NCI-H2196 treated with DMSO at 0.1 percent for 48 hours (cell line): ENCODE measurements around the gene ALDH1L2.

Source experiments
- DNase-seq: peaks from one replicate; lab custom pipeline; 2025; ENCODE audit not compliant: unreplicated experiment; lab: John Stamatoyannopoulos, UW

ALDH1L2 gene

DNA sequence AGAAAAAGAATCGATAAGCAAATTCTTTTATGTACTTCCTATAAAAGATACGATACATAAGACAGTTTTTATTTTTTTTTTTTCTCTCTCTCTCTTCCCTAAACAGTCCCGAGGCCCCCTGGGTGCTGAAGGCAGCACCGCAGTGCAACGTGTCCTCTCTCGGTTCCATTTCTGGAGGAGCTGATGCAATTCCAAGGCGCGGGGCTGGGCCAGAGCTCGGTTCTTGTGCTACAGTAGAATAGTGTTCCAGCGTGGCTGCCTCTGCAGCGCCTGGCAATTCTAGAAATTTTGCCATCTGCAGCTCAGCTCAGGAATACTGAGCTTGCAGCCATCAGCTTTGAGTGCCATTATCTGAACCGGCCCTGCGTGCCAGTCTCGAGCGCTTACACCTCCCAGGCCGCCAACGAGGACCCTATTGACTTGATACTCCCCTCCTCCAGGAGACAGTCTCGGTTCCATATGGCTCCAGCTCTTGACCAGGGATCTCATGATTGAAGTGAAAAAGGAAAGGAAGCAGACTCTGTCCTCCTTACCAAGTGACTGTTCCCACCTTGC, 630 bp downstream of the ALDH1L2 start:
- DNase-seq = no peak

- DNase-seq = no peak
These were observed 1.2 kb downstream of the ALDH1L2 start for GRCh38 chr12:105083031-105083430.

DNA sequence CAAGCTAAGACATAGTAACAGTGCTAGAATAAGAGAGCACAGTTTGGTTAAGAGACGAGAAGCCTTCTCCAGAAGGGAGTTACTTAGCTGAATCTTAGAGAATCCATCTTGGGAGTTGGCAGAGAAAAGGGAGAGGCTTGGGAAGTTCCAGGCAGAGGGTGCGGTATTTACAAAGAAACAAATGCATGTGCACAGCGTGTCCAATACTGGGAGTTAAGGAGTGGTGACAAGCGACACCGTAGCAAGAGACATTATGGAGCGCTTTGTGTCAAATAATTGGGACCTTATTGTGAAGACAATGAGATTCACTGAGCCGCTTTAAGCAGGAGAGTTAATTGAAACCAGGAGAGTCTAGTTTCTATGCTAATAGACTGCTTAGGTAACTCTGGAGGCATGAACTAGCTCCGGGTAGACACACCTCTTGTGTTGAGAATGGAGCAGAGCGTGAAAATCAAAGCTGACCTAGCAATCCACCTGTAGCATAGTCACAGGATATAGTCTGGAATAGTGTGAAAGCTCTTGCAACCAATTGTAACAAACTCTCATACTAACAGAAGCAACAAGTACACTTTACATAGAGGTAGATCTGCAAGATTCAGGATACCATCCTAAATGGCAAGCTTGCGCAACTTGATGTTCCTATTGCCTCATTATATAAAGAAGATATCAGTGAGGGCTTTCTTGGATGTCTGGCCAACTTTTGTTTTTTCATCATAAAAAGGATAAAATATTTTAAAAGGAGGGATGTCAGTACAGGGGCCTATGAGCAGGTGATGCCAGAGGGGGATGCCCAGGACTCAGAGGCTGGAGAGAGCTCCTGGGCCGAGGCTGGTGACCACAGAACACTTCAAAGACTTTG, 5.3 kb downstream of the ALDH1L2 start:
- no peak for DNase-seq

DNA sequence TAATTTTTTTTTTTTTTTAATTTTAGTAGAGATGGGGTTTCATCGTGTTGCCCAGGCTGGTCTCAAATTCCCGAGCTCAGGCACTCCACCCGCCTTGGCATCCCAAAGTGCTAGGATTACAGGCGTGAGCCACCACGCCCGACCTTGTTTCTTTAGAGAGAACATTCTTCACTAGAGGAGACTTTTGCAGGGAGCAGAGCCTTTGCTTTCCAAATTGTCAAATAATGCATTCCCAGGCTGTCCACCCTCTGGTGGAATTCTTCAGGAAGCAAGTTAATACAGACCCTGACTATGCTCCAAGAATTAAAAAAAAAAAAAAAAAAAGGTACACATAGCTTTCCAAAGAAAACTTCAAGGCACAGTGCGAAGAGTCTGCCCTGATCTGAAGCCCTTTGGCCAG, 6.8 kb downstream of the ALDH1L2 start:
- no peak for DNase-seq

DNA sequence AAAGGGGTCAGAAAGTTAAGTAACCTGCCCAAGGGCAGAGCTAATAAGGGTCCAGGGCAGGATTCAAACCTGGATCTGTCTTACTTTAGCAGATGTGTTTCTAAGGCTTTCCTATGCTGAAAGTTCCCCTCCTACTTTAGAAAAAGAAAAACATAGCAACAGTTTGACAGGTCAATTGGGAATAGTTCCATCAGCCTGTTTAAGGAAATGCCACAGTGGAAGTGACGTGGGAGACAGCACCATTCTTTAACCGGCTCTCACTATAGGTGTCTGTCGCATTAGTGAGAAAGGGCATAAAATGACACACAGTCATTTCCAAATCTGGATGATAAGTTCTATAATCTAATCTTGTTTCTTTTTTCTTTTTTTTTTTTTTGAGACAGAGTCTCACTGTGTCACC, 7.3 kb downstream of the ALDH1L2 start:
- DNase-seq = no peak

DNA sequence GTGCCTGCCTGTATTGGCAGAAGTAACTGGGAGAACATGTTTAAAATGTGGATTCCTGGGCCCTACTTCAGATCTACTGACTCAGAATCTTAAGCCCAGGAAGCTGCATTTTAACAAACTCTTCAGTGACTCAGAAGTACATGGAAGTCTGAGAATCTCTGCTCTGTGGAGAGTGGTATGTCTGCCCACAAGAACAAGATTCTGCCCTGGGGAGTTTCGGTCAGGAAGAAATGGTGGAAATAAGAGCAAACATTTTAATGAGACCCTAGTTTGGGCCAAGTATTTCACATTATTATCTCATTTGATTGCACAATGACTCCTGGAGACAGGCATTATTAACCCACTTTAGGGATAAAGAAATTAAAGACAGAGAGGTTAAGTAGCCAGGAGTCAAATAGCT, 8.2 kb downstream of the ALDH1L2 start:
- no peak for DNase-seq

DNA sequence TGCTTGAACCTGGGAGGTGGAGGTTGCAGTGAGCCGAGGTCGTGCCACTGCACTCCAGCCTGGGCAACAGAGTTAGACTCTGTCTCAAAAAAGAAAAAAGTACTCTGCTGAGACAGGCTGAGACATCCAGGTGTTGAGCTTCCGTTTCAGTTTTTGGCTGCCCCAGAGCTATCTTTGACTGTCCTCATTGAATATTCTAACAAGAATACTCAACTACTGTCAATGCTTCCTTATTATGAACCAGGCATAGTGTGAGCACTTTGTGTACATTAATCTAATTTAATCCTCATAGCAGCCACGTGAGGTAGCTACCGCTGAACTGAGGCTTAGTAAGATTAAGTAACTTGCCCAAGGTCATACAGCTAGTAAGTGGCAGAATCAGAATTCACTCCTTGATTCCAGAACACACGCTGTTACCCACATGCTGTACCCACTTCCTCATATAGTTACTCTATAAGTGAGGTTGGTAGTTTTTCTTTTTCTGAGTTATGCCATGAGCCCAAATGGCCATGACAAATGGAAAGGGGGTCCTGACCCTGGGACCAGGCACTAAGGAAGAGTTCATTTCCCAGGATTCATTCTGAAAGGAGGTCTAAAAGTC, 11.3 kb downstream of the ALDH1L2 start:
- DNase-seq = no peak

GRCh38 chr12:105071981-105072380, 12.3 kb downstream of the ALDH1L2 start:
- no peak for DNase-seq

DNA sequence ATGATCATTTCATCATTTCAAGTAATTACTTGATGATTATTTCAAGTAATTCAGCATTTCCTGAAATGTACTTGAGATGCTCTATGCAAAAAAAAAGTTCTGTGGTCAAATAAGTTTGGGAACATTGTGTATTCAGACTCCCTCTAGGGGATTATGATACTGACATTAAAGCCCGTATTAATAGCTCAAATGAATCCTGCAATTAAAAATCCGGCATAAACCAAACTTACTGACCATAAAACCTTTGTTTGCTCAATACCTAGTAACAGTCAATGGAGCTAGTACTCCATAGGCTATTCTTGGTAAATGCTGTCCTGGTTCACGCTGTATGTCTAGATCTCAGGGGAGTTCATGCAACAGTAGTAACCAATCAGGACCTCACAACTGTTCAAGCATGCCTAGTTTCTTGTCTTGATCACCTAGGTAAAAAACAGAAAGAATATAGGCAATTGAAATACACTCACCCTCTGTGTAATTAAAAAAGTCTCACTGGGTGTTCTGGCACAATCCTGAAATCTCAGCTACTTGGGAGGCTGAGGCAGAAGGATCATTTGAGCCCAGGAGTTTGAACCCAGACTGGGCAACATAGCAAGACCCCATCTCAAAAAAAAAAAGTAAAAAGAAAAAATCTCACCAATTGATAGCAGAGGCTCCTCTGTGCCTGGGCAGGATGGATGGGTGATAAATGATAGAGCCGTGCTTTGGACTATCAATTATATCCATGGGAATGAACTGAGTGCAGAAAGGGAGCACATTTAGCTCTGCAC, 14.1 kb downstream of the ALDH1L2 start:
- DNase-seq = no peak

- DNase-seq = no peak
These were observed 16.7 kb downstream of the ALDH1L2 start for GRCh38 chr12:105067511-105068031.

- no peak for DNase-seq
These were observed 19.6 kb downstream of the ALDH1L2 start for GRCh38 chr12:105064564-105065178.

- no peak for DNase-seq
These were observed 23.4 kb downstream of the ALDH1L2 start for GRCh38 chr12:105060715-105061378.

DNA sequence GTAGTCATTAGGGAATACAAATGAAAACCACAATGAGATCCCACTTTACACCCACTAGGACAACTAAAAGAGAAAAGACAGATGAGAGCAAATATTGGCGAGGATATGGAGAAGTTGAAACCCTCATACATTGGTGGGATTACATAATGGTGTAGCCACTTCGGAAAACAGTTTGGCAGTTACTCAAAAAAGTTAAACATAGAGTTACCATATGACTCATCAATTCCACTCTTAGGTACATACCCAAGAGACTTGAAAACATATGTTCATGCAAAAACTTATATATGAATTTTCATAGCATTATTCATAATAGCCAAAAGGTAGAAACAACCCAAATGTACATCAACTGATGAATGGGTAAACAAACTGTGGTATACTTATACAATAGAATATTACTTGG, 27.1 kb downstream of the ALDH1L2 start:
- DNase-seq = no peak

GRCh38 chr12:105053116-105053572, 31.1 kb downstream of the ALDH1L2 start:
- DNase-seq = peak; percentile 81

- no peak for DNase-seq
These were observed 32.3 kb downstream of the ALDH1L2 start for GRCh38 chr12:105051981-105052380.

DNA sequence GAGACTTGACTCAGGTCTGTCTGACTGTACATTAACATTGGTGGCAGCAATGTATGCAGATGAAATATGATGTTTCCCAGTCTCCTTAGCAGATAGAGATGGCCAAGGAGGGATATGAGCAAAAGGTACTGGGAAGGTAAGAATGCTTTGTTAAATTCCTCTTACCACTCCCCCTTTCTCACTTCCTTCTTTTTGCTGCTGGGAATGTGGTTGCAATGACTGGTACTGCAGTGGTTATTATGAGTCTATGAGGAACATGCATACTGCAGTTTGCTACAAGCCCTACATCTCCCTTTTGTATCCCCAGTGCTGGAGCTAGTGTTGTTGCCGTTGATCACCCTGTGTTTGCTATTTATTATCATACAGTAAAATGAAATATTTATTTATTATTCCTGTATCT, 35.9 kb downstream of the ALDH1L2 start:
- DNase-seq = no peak

DNA sequence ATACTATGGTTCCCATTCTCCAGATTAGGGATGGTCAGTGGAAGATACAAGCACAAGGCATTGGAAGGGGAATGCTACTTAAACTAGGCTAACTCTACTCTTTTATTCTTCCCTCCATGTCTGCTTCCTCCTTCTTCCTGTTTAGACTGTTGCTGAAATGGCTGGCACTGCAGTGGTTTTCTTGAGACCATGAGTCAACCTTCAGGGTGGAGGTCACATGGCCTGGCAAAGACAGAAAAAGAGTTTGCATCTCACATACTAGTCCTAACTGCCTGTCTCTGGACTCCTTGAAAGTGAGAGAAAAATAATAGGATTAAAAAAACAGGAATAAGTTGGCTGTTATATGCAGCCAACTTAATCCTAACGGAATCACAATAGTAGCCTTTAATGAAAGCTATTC, 37.0 kb downstream of the ALDH1L2 start:
- DNase-seq = no peak

- no peak for DNase-seq
These were observed 43.1 kb downstream of the ALDH1L2 start for GRCh38 chr12:105041186-105041585.

DNA sequence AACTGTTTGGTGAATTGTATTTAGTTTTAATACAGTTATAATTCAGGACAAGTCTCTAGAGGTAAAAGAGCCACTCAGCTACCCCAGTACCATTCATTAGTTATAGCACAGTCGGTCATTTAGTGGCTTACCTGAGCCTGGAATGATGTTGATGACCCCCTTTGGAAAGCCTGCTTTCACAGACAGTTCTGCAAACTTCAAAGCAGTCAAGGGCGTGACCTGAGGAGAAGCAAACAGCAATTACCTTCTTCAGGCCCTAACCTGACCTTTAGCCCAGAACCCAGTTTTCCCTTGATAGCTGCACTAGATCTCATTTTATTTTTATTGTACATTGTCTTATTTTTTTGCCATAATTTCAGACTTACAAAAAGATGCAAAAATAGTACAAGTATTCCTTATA, 43.8 kb downstream of the ALDH1L2 start:
- DNase-seq = no peak

DNA sequence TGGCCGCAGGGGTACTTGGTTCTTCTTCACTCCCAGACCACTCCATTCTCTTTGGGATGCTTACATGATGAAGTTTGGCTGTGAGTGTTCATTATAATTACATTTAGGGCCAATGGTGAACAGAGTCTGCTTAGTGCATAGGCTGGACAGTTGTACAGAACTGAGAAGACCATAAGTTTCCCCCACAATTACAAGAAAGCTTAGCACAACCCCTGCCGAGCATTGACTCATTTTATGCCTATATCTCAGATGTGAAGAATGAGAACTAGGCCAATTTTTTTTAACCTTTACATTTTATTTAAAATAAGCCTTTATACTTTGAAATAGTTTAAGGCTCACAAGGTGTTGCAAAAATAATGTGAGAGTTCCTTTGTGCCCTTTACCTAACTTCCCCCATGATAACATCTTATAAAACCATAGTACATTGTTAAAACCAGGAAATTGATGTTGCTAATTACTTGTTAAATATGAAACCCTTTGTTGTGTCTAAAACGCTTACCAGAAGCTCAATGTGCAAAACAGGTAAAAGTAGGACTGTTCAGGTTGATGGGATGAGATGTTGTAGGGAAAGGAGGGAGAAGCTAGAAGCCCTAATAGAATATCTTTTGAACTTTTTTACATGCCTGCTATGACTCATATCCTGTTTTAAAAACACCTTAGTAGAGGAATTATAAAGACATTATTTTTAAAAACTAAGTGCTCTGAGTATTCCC, 47.2 kb downstream of the ALDH1L2 start:
- DNase-seq = no peak
